Natural killer cell (primary cell): ENCODE measurements around the gene SLC25A42. TPM values are rescaled to one million over a fixed set of nuclear protein-coding genes. Genes with fewer than 3 reads are reported as not detected.

Experiments
- ATAC-seq, 3 donors: fragments of 150-1000 bp in 2 of 3; fragments of 200-7000 bp in 1 of 3; cut with Tn5 transposase; 1 replicate in 1 of 3; 2 replicates in 2 of 3; pipeline ENCODE4 v1.10.0; 2021; ENCODE audit warnings: mild to moderate bottlenecking in 2 of 3, moderate library complexity in 2 of 3
- DNase-seq, 2 donors: peaks; one replicate each; pipeline versions ENCODE4 v3.0.0 to v3.0.0-alpha.2; 2013 to 2021; ENCODE audit warnings: mixed read lengths in 1 of 2
- H3K27ac ChIP-seq: one replicate; pipeline ENCODE4 v1.5.1; 2013; ENCODE audit warnings: mild to moderate bottlenecking, low read length
- H3K27me3 ChIP-seq: one replicate; pipeline ENCODE4 v1.6.1; 2013; ENCODE audit warnings: low read length; ENCODE audit not compliant: control insufficient read depth, insufficient read depth
- H3K36me3 ChIP-seq: one replicate; pipeline ENCODE4 v1.6.1; 2013; ENCODE audit warnings: low read length; ENCODE audit not compliant: control insufficient read depth, insufficient read depth
- H3K4me1 ChIP-seq: one replicate; pipeline ENCODE4 v1.6.1; 2013; ENCODE audit warnings: low read length; ENCODE audit not compliant: control insufficient read depth, insufficient read depth
- H3K4me3 ChIP-seq: one replicate; pipeline ENCODE4 v1.5.1; 2013; ENCODE audit warnings: low read length
- H3K9me3 ChIP-seq: one replicate; pipeline ENCODE4 v1.6.1; 2013; ENCODE audit warnings: low read length; ENCODE audit not compliant: control insufficient read depth, insufficient read depth
- H3K27ac Mint-ChIP-seq, 2 donors: one replicate each; pipeline ENCODE4 v1.8.0; 2022; ENCODE audit warnings: mild to moderate bottlenecking in 2 of 2, mixed read lengths in 2 of 2, moderate library complexity in 1 of 2
- H3K27me3 Mint-ChIP-seq, 2 donors: one replicate each; pipeline ENCODE4 v1.8.0; 2022; ENCODE audit warnings: low read depth in 2 of 2, mixed read lengths in 2 of 2
- H3K36me3 Mint-ChIP-seq: one replicate; pipeline ENCODE4 v1.8.0; 2022; ENCODE audit warnings: mixed read lengths
- H3K4me1 Mint-ChIP-seq, 2 donors: one replicate each; pipeline ENCODE4 v1.8.0; 2022; ENCODE audit warnings: mixed read lengths in 2 of 2
- H3K4me3 Mint-ChIP-seq: one replicate; pipeline ENCODE4 v1.8.0; 2022; ENCODE audit warnings: mild to moderate bottlenecking, moderate library complexity, mixed read lengths
- H3K9me3 Mint-ChIP-seq, 2 donors: one replicate each; pipeline ENCODE4 v1.8.0; 2022; ENCODE audit warnings: mixed read lengths in 2 of 2
- CTCF ChIP-seq: fragments of 200-600 bp; IDR thresholded peaks from one replicate; pipeline ENCODE4 v1.8.0; 2022; ENCODE audit warnings: antibody characterized with exemption
- WGBS: methylation state at CpG from one replicate; pipeline ENCODE4 v1.1.7; 2013; ENCODE audit warnings: missing lambda C conversion rate; ENCODE audit not compliant: insufficient coverage; 5-methylcytosine and 5-hydroxymethylcytosine counted together
- intact Hi-C: fragments of 100-400 bp; cut with micrococcal nuclease; formaldehyde crosslinking; loops from one replicate; pipeline ENCODE4 v1.14.2; 2022
- total RNA-seq, 4 donors: library from RNA; stranded (reverse); fragments of 120-200 nt in 1 of 4; gene quantifications; one replicate each; pipeline versions ENCODE4 v1.2.3 to v1.2.4, GENCODE V29; 2013 to 2022

SLC25A42 gene
- total RNA-seq, 3 donors from 2014 or later (not counting 1 experiment from before 2014, with no cell fraction given): 34.6 to 50.3 (median 41.8) TPM

DNA sequence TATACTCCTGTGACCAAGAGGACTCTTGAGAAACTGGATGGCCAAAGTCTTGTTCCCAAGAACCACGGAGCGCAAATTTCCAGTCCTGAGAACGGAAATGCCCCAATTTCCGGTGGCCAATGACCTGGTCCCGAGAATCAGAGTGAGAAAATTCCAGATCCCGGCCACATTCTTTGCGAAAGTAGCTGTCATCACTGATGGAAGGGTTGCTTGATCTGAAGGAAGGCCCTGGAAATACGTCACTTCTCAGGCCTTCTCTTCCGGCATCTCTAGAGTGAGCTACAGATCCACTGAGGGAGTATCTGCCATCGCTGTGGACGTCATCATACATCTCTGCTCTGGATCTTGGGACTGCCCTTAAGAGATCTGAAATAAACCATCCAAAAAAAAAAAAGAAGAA, 37.9 kb upstream of the SLC25A42 start:
- no peak for DNase-seq
- no peaks in the 10 kb centered on the region for H3K4me1 ChIP-seq
- no peak overlapping the region for H3K27ac ChIP-seq
- no peak overlapping the region for H3K4me3 ChIP-seq
- no peak for TF ChIP-seq CTCF
- no peak for ATAC-seq
- H3K9me3 ChIP-seq: no peaks in the 10 kb centered on the region
- peaks cover 62% of the 10 kb centered on the region for H3K36me3 ChIP-seq
- Mint-ChIP-seq H3K36me3 (peaks cover 17% of the 10 kb centered on the region), H3K4me1 (peaks cover 42 to 44% of the 10 kb centered on the region in 2 donors), H3K27ac (peak overlapping the region in 1 of 2 donors; percentile 41), H3K4me3 (no peak overlapping the region), H3K9me3 (no peaks in the 10 kb centered on the region), H3K27me3 (no peaks in the 10 kb centered on the region)
- intact Hi-C loops: no loop called here
- WGBS: 97% methylated on average over 11 of the region's 11 CpGs
- no peaks in the 10 kb centered on the region for H3K27me3 ChIP-seq

- Mint-ChIP-seq H3K4me3 (no peak overlapping the region), H3K36me3 (peaks cover 17% of the 10 kb centered on the region), H3K9me3 (no peaks in the 10 kb centered on the region), H3K27me3 (no peaks in the 10 kb centered on the region), H3K27ac (peak overlapping the region; percentile 41 to 74), H3K4me1 (peaks cover 42 to 44% of the 10 kb centered on the region in 2 donors)
- intact Hi-C loops: no loop called here
- Histone ChIP-seq H3K27me3 (no peaks in the 10 kb centered on the region), H3K27ac (no peak overlapping the region), H3K36me3 (peaks cover 62% of the 10 kb centered on the region), H3K4me1 (peaks cover 1% of the 10 kb centered on the region), H3K4me3 (no peak overlapping the region), H3K9me3 (no peaks in the 10 kb centered on the region)
- no peak for TF ChIP-seq CTCF
- no peak for DNase-seq
- WGBS: 83% methylated on average over 10 of the region's 10 CpGs
- ATAC-seq: peak in 1 of 3 donors; percentile 52
Observed at GRCh38 chr19:19026299-19026971, 37.4 kb upstream of the SLC25A42 start.

DNA sequence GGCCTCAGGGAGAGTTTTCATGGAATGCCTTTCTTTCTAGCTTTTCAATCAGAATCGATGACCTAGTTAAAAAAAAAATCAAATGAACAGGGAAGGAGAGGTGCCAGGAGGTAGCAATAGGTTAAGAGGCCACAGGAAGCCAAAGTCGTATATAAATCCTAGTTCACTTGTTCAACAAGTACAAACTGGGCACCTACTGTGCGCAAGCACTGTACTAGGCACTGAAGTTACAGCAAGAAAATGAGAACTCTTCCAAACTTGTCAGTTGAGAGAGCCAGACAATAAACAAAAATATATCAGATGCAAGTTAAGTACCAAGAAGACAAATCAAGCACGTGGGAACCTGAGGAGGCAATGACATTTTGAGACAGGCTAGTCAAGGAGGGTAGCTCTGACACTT, 36.6 kb upstream of the SLC25A42 start:
- H3K9me3 ChIP-seq: no peaks in the 10 kb centered on the region
- no peaks in the 10 kb centered on the region for H3K27me3 Mint-ChIP-seq
- 94% methylated on average over 4 of the region's 4 CpGs for WGBS
- ATAC-seq (no peak), DNase-seq (no peak)
- no peak for TF ChIP-seq CTCF
- no peak overlapping the region for H3K4me3 Mint-ChIP-seq
- H3K4me3 ChIP-seq: no peak overlapping the region
- H3K4me1 ChIP-seq: peaks cover 9% of the 10 kb centered on the region
- no peak overlapping the region for H3K27ac ChIP-seq
- intact Hi-C loops: no loop called here
- no peaks in the 10 kb centered on the region for H3K9me3 Mint-ChIP-seq
- H3K27ac Mint-ChIP-seq: peak overlapping the region; percentile 10 to 74
- no peaks in the 10 kb centered on the region for H3K27me3 ChIP-seq
- peaks cover 61% of the 10 kb centered on the region for H3K36me3 ChIP-seq
- H3K4me1 Mint-ChIP-seq: peaks cover 44 to 45% of the 10 kb centered on the region in 2 donors
- peaks cover 17% of the 10 kb centered on the region for H3K36me3 Mint-ChIP-seq

GRCh38 chr19:19028526-19028925, 35.3 kb upstream of the SLC25A42 start:
- Mint-ChIP-seq H3K4me3 (no peak overlapping the region), H3K27ac (no peak overlapping the region), H3K9me3 (no peaks in the 10 kb centered on the region), H3K27me3 (no peaks in the 10 kb centered on the region), H3K4me1 (peaks cover 36 to 40% of the 10 kb centered on the region in 2 donors), H3K36me3 (peaks cover 17% of the 10 kb centered on the region)
- H3K4me1 ChIP-seq: peaks cover 17% of the 10 kb centered on the region
- intact Hi-C loops: no loop called here
- no peak overlapping the region for H3K27ac ChIP-seq
- DNase-seq (no peak), ATAC-seq (no peak)
- no peaks in the 10 kb centered on the region for H3K9me3 ChIP-seq
- 96% methylated on average over 9 of the region's 9 CpGs for WGBS
- H3K36me3 ChIP-seq: peaks cover 49% of the 10 kb centered on the region
- H3K27me3 ChIP-seq: no peaks in the 10 kb centered on the region
- no peak for TF ChIP-seq CTCF
- no peak overlapping the region for H3K4me3 ChIP-seq
